ENCODE results near the gene SNX13.
"Not testable (repeated sequence)": the region's sequence is repeated elsewhere in the genome, so short reads cannot be mapped to it uniquely, and the experiment has no call there.

Gene SNX13

DNA sequence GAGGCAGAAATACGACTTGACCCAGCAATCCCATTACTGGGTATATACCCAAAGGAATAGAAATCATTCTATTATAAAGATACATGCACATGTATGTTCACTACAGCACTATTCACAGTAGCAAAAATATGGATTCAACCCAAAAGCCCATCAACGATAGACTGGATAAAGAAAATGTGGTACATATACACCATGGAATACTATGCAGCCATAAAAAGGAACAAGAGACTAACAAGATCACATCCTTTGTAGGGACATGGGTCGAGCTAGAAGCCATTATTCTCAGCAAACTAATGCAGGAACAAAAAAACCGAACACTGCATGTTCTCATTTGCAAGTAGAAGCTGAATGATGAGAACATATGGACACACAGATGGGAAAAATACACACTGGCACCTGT lies 31.0 kb downstream of the SNX13 start:
- DNase-seq, result not testable (repeated sequence)

DNA sequence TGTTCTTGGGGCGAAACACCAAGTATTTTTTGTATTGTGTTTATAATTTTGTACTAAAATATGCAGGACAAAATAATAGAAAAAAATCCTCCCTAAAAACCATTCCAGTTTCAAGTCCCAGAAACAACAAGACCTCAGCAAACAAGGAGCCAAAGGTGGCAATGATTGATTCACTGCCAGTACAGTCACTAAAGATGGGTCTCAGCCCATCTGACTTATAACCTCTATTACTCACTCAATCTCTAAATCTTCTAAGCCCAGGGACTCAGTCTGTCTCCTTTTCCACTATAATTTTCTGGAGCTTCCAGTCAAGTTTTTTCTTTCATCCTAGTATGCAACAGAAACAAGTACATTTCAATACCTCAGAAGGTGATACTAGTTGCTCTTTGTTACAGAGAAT lies 33.3 kb downstream of the SNX13 start:
- DNase-seq, result no peak

DNA sequence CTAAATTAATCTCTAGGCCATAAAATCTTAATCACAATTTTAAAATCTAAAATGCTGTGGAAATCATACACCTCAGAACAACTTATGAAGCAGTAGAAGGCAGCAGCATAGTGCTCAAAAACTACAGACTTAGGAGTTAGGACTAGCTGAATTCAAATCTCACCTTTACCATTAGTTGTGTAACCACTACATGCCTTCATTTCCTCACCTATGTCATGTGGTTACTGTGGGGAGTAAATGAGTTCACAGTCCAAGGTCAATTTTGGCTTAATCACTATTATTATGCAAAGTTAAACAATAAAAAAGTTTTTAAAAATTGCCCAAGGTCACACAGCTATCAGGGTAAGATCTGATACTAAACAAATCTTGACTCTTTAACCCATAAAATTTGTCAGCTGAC lies 37.0 kb downstream of the SNX13 start:
- DNase-seq, result no peak

DNA sequence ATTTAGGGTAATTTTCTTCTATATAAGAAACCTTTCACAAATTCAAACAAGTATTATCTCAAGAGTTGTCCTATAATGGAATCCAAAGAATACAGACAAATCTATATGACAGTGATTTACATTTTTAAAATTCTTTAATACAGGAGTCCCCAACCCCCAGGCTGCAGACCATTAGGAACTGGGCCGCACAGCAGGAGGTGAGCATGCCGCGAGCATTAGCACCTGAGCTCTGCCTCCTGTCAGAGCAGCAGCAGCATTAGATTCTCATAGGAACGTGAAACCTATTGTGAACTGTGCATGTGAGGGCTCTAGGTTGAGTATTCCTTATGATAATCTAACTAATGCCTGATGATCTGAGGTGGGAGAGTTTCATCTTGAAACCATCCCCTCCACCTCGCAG lies 37.7 kb downstream of the SNX13 start:
- no peak for DNase-seq

DNA sequence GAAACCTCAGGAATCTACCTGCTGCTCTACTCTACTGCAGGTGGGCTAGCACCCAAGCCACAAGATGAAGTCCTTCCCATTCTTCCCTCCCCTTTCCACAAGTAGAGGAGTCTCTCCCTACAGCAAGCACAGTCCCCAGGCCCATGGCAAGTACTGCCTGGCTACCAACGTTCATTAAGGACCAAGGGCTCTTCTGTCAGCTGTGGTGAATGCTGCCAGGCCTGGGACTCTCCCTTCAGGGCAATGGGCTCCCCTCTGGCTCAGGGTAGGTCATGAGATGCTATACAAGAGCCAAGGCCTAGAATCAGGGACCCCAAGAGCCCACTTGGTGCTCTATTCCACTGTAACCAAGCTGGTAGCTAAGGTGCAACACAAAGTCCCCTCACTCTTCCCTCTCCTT lies 39.8 kb downstream of the SNX13 start:
- DNase-seq, result no peak

DNA sequence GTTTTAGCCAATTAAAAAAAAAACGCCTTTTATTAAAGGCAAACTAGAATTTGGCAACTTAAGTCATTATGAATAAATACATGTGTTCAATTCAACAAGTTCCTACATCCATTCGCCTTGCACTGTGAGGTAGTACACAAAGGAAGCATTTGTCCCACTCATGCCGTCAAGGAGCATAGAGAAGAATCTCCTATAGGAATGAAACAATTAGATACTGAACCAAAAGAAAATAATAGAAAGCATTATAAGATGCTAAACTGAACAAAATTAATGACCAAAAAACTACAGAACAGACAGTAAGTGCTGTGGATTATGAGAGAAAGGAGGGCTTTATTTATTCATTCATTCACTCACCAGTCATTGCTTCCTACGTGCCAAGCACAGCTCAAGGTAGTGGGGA lies 42.2 kb downstream of the SNX13 start:
- no peak for DNase-seq

DNA sequence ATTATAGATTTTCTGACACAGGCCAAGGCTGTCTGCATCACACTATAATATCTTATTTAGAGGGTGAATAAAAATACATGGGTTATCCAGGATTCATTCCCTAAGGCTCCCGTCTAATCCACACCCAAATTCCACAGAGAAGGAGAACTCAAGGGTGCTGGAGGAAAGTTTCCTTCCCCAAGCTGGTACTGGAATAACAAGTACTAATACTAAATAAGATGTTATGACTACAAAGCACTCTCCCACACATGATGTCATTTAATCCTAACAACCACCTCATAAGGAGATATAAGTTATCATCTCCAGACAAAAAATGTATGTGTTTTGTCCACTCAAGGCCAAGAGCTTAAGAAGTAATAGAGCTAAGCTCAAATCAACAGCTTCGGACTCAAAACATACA lies 53.0 kb downstream of the SNX13 start:
- no peak for DNase-seq

DNA sequence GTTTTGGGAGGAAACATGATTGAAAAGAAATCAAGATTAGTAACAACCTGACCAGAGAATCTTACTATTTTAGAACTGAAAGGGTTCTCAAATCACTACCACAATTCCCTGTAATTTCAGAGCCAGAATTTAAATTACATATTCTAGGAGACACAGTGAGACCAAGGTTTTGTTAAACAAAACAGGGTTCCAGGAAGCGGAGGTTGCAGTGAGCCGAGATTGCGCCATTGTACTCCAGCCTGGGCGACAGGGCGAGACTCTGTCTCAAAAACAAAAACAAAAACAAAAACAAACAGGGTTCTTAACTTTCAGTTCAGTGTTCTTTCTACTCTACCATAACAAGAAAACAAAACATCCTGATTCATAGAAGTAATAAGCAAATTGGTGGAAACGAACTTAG lies 57.6 kb downstream of the SNX13 start:
- no peak for DNase-seq

DNA sequence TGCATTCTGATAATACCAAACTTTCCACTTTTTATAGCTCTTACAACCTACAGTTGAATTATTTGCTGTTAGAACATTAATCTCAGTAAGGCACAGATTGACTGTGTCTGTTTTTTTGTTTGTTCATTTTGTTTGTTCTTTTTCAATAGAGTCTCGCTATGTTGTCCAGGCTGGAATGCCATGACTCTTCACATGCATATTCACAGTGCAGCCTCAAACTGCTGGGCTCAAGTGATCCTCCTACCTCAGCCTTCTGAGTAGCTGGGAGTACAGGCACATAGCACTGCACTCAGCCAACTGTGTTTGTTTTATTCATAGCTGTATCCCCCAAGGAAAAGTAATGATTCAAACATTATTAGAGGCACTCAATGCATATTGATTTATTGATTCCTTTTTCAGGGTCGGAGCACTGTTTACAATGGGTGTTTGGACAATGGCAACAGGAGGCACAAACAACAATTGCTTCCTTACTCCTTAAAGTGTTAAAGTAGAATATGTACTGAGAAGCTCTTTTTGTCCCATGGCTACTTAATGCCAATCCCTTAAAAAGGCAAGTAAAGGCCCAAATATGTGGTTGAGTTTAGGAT lies 61.1 kb downstream of the SNX13 start:
- no peak for DNase-seq

DNA sequence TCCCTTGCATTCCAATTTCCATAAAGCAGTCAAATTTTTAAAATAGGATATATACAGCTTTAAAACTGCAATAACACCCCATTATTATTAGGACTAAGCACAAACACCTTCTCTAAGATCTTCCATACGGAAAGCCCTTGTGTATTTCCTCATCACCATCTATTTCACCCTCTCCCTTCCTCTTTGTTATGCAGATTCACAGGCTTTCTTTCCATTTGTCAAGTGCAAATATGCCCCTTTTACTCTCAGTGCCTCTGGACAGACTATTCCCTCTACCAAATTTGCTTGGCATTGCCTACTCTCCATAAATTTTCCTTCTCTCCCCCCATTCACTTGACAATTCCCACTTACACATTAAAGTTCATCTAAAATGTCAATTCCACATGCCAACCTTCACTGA lies 61.7 kb downstream of the SNX13 start:
- DNase-seq, result no peak

DNA sequence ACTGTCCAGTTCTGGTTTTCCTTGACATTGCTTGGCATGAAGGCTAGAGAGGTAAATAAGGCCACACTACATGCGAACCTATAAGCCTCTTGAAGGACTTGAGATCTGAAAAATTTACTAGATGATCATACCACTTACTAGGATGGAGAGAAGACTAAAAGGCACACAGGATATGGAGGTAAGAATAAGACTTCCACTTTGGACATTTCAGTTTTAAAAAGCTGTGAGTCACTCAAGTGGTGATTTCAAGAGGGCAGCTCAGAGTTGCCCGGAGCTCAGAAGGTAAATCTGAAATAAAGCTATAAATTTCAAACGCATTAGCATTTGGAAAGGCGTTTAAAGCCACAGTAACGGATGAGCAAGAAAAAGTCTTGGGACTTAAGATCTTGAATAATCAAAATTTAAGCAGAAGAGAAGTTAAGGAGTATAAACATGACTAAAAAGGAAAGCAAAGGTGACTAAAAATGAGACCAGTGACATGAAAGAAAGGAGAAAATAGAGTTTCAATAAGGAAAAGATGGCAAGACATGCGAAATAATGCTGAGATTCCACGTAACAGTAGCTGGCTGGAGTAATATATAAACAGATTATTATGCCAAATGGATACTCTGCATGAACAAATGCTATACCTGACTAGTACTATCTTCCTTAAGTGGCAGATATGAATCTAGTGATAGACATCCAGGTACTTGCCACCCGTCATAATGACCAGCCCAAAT lies 68.3 kb downstream of the SNX13 start:
- DNase-seq, result no peak

DNA sequence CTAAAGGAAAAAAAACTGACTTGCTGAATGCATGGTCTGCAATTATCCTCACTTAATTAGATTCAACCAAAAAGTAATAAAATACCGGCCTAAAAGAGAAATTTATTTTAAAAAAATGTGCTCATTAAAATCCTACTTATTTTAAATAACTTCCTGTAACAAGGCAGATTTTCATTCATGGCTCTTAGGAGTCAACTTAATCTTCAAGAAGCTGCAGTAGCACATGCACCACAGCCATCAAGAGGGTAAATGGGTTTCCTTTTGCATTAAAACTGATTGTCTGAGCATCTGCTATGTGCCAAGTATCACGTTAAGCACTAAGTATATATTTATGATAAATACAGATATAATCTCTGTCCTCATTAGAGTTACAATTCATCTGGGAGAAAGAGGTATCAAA lies 69.9 kb downstream of the SNX13 start:
- DNase-seq, result no peak

DNA sequence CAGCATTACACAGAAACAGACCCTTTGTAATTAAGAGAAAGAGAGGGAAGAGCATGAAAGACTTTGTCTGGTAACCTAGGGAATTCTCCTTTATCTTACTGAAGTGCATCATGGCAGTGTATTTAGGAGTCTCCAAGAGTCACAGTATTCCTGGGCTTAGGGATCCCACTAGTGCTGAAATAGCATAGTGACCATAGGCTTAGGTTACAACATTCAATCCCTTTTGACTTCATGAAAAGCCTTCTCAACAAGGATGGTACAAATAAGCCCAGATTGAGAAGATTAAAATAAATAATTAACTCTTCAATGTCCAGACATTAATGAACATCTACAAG lies 76.5 kb downstream of the SNX13 start:
- DNase-seq, result no peak

DNA sequence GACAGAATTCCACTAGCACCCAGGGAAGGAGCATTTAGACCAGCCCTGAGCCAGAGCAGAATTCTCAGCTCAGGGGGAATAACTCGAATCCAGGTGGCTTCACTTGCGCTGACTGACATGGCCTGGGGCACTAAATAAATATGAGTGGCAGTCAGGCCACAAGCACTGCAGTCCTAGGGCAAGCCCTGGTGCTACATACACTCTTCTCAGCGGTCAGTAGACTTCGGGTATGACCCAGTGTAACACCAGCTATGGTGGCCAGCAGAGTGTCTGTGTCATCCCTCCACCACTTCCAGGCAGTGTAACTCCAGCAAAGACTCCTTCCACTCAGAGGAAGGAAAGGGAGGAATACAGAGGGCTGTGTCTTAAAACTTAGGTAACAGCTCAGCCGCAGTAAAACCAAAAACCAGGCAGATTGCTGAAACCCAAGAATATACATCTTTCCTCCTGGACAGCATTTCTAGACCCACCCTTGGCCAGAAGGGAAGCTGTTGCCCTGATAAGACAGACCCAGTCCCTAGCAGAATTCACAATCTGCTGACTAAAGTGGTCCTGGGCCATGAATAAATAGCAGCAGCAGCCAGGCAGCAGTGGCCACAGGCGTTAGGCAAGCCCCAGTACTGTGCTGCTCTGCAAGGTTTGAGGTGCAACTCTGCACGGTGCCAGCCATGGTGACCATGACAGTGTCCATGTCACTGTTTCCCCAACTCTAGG lies 77.0 kb downstream of the SNX13 start:
- no peak for DNase-seq

DNA sequence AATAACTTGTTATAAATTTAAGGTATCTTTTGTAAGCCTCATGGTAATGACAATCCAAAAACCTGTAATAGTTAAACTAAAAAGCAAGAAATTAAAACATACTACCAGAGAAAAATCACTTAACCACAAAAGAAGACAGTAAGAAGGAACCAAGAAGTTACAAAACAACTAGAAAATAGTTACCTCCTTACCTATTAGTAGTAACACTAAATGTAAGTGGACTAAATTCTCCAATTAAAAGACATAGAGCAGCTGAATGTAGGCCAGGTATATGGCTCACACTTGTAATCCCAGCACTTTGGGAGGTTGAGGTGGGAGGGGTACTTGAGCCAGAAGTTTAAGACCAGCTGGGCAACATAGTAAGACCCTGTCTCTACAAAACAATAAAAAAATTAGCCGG lies 84.0 kb downstream of the SNX13 start:
- DNase-seq, result no peak

DNA sequence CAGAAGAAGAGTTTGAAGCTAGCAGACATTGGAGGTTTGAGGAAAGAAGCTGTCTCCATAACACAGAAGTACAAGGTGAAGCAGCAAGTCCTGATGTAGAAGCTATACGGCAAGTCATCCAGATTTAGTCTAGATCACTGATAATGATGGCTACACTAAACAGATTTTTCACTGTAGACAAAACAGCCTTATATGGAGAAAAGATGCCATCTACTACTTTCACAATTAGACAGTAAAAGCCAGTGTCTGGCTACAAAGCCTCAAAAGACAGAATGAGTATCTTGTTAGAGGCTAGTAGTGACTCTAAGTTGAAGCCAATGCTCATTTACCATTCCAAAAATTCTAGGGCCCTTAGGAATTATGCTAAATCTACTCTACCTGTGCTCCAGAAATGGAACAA lies 85.1 kb downstream of the SNX13 start:
- DNase-seq, result no peak

DNA sequence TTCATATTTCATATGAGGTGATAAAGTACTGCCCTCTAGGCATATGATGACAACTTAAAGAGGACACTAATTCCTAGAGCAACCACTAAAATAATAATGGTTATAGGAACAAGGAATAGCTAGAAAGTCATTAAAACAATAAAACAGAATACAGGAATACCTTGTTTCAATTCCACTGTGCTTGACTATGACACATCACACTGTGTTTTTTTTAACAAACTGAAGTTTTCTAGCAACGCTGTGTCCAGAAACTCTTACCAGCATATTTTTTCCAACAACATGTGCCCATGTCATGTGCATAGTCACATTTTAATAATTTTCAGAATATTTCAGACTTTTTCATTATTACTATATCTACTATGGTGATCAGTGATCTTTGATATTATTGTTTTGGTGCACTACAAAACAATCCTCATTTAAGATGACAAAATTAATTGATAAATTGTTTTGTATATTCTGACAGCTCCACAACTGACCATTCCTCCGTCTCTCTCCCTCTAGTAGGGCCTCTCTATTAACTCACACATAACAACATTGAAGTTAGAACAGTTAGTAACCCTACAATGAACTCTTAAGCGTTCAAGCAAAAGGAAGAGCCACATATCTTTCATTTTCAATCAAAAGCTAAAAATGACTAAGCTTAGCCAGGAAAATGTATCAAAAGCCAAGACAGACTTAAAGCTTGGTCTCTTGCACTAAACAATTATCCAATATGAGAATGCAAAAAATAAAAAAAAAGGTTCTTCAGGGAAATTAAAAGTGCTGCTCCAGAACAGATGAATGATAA lies 85.8 kb downstream of the SNX13 start:
- no peak for DNase-seq

DNA sequence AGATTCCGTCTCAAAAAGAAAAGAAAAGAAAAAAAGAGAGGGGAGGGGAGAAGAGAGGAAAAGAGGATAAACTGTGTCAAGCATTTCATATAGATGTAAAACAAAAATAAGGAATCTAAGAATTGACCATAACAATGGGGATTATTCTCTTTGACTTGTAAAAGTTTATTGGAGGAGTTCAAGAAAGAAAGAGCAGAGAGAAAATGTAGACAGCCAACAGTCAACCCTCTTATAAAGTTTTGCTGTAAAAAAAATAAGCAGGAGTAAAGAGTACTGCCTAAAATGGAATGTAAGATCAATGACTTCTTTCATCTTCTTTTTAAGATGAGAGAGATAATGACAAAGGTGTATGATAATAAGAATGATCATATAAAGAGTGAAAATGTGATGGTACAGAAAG lies 87.9 kb downstream of the SNX13 start:
- DNase-seq, result no peak

DNA sequence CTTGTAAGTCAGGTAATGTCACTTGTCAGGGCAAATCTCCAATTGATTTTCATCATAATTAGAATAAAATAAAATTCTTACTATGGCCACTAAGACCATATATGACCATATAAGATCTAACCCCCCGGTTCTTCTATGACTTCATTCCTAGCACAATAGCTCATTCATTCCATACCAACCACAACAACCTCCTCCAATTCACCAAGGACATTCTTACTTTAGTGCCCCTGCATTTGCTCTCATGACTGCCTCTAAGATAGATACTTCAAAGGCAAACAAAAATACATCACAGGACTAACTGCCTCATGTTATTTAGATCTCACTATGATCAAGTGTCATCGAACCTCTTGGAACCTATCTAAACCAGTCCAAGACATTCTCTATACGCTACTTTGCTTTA lies 90.8 kb downstream of the SNX13 start:
- no peak for DNase-seq

DNA sequence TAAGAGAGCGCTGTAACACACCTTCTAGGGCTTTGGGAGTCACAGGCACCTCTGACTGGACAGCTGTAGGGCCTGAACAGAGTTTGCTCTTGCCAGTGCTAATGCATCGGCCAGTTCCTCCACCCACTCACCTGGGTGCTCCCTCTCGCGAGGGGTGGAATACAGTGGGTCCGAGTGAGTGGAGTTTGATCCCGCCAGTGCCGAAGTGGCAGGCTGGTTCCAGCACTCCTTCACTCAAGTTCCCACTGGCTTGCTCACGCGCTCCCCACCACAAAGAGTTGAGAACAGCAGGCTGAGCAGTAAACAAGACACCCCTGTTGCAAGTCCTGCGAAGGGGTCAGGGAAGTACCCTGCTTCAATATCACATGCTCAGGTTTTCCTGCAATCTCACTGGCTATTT lies 91.8 kb downstream of the SNX13 start:
- no peak for DNase-seq

DNA sequence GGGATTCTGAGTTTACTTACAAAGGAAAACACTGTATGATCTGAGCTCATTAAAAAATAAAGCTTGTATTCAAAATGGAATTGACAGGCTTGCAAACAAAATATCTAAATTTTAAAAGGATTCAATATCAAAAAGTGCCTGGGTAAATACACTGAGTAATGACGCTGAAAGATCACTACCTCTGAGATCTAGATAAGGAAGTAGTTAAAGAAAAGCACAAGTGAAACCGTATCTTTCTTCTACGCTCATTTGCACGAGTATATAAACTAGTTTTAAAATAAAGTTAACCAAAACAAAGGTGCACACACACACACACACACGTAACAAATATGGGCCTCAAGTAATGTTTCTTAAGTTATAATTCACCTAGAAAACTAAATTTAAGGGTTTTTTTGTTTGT lies 93.4 kb downstream of the SNX13 start:
- no peak for DNase-seq

DNA sequence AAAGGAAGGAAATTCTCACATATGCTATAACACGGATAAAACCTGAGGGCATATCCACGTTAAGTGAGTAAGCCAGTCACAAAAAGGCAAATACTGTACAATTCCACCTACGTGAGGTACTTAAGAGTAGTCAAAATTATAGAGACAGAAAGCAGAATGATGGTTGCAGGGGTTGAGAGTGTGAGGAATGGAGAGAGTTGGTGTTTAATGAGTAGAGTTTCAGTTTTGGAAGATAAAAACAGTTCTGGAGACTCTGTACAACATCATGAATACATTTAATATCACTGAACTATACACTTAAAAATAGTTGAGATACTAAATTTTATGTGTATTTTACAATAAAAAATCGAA lies 95.1 kb downstream of the SNX13 start:
- DNase-seq, result no peak

DNA sequence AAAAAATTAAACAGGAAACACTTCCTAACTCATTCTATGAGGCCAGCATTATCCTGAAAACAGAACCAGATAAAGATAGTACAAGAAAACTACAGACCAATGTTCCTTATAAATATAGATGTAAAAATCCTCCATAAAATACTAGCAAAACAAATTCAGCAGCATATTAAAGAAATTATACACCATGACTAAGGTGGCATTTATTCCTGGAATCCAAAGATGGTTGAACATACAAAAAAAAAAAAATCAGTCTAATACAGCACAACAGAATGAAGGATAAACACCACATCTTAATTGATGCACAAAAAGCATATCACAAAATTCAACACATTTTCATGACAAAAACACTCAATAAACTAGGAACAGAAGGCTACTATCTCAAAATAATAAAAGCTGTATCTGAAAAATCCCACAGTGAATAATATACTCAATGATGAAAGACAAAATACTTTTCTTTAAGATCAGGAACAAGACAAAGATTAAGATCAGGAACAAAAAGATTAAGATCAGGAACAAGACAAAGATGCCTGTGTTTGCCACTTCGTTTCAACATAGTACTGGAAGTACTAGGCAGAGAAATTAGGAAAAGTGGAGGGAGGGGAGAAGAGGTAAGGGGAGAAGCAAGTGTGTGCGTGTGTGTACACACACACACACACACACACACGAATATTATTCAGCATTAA lies 95.6 kb downstream of the SNX13 start:
- no peak for DNase-seq
